HepG2 (cell line): ENCODE data around the gene CPB2. TPM values are rescaled to one million over a fixed set of nuclear protein-coding genes. Genes with fewer than 3 reads are reported as not detected.

Experiments used
- DMAP1 ChIP-seq: IDR thresholded peaks from 2 replicates; pipeline ENCODE4 v1.6.1; 2016
- MBNL3 ChIP-seq: fragments of 250-450 bp; sonication (Bioruptor Pico); conservative IDR thresholded peaks from 2 replicates; pipeline ENCODE4 v1.8.0; 2022; ENCODE audit warnings: mild to moderate bottlenecking, inconsistent platforms
- MED1 ChIP-seq: sonication (generic); formaldehyde crosslinking; IDR thresholded peaks from 2 replicates; pipeline ENCODE4 v1.4.0; 2020; ENCODE audit warnings: missing genetic modification reagents
- NR2F6 ChIP-seq, 2 experiments: IDR thresholded peaks; 2 replicates each; pipeline ENCODE4 v1.6.1; 2016; ENCODE audit warnings: antibody characterized with exemption in 1 of 2, mild to moderate bottlenecking in 1 of 2
- ONECUT2 ChIP-seq: sonication (generic); formaldehyde crosslinking; IDR thresholded peaks from 2 replicates; pipeline ENCODE4 v1.4.0; 2020; ENCODE audit warnings: missing genetic modification reagents
- ZBTB38 ChIP-seq: sonication (generic); formaldehyde crosslinking; IDR thresholded peaks from 2 replicates; pipeline ENCODE4 v1.5.1; 2020; ENCODE audit warnings: mild to moderate bottlenecking, missing genetic modification reagents
- ZNF350 ChIP-seq: sonication (generic); formaldehyde crosslinking; IDR thresholded peaks from 2 replicates; pipeline ENCODE4 v1.4.0; 2020; ENCODE audit warnings: mild to moderate bottlenecking, low read depth, missing genetic modification reagents, borderline replicate concordance
- polyA plus RNA-seq, 8 experiments: library from polyadenylated mRNA; depleted of rRNA in 3 of 8; stranded (reverse) in 7 of 8; unstranded in 1 of 8; fragments of >200 nt; fragmentation: Illumina TruSeq in 4 of 8; extraction: Trizol in 4 of 8; gene quantifications; 2 replicates each; pipeline versions ENCODE4 v1.2.1 to v1.2.3, GENCODE V29; 2011 to 2016; ENCODE audit warnings: low read depth in 4 of 8, missing spikeins in 1 of 8, mixed read lengths in 1 of 8; ENCODE audit not compliant: insufficient read depth in 1 of 8
- total RNA-seq, 5 experiments: library from RNA; depleted of rRNA; stranded (reverse); fragments of >200 nt; fragmentation: Illumina TruSeq; extraction: Trizol; gene quantifications; 2 replicates each; pipeline ENCODE4 v1.2.3, GENCODE V29; 2016; ENCODE audit warnings: low read depth in 1 of 5
- TF ChIP-seq, protein P1 (sequence below): sonication (generic); formaldehyde crosslinking; conservative IDR thresholded peaks from 2 replicates; pipeline ENCODE4 v1.8.0; 2022; ENCODE audit warnings: mild to moderate bottlenecking, moderate library complexity, missing genetic modification reagents
- TF ChIP-seq, protein P2 (sequence below): IDR thresholded peaks from 2 replicates; pipeline ENCODE4 v1.6.1; 2012; ENCODE audit warnings: low read length, improper control_type of control experiment
- TF ChIP-seq, protein P3 (sequence below): IDR thresholded peaks from 2 replicates; pipeline ENCODE4 v1.6.1; 2016; ENCODE audit warnings: low read depth, missing genetic modification reagents, missing compliant biosample characterization
- TF ChIP-seq, protein P4 (sequence below): sonication (generic); formaldehyde crosslinking; IDR thresholded peaks from 2 replicates; pipeline ENCODE4 v1.4.0; 2020; ENCODE audit warnings: low read depth, missing genetic modification reagents

Gene CPB2
- total and polyA plus RNA-seq, 2 of the 13 experiments (the other 11 are each of a cell fraction or from before 2014, with no cell fraction given) = 125 to 140 TPM

DNA sequence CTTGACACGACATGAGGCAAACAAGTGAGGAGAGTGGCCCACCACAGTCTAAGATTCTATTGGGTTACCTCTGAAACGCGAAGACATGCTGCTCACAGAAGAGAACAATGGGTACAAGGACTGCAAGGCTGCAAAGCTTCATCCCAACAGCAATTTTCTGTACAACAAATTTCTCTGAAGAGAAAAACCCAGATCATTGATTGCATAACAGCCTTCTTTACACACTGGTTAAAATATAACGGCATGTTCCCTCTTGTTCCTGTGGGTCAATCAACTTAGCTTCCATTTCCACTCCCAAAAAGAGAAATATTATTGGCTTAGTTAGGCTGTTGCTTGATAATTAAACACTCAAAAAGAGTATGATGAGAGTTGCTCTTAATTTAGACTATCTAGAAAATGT, at the start of gene CPB2 (continued):
- TF ChIP-seq, protein P1, sequence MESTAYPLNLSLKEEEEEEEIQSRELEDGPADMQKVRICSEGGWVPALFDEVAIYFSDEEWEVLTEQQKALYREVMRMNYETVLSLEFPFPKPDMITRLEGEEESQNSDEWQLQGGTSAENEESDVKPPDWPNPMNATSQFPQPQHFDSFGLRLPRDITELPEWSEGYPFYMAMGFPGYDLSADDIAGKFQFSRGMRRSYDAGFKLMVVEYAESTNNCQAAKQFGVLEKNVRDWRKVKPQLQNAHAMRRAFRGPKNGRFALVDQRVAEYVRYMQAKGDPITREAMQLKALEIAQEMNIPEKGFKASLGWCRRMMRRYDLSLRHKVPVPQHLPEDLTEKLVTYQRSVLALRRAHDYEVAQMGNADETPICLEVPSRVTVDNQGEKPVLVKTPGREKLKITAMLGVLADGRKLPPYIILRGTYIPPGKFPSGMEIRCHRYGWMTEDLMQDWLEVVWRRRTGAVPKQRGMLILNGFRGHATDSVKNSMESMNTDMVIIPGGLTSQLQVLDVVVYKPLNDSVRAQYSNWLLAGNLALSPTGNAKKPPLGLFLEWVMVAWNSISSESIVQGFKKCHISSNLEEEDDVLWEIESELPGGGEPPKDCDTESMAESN (CRISPR knock-in tag) = no peak
- TF ChIP-seq NR2F6 (IDR thresholded peaks at IDR 0.05) (peak; percentile 72), NR2F6 (CRISPR knock-in tag; IDR thresholded peaks at IDR 0.05) (peak; percentile 69; the same call in 1 of the 2 replicates), ZBTB38 (CRISPR knock-in tag) (no peak), MBNL3 (CRISPR knock-in tag) (no peak), MED1 (peak; percentile 70; the same call in 1 of the 2 replicates), ZNF350 (CRISPR knock-in tag) (no peak), ONECUT2 (CRISPR knock-in tag) (0 out of 2 replicates have a peak, but pooled peaks have one; percentile 15), DMAP1 (CRISPR knock-in tag) (peak; percentile 71; the same call in 1 of the 2 replicates)
- TF ChIP-seq, protein P2, sequence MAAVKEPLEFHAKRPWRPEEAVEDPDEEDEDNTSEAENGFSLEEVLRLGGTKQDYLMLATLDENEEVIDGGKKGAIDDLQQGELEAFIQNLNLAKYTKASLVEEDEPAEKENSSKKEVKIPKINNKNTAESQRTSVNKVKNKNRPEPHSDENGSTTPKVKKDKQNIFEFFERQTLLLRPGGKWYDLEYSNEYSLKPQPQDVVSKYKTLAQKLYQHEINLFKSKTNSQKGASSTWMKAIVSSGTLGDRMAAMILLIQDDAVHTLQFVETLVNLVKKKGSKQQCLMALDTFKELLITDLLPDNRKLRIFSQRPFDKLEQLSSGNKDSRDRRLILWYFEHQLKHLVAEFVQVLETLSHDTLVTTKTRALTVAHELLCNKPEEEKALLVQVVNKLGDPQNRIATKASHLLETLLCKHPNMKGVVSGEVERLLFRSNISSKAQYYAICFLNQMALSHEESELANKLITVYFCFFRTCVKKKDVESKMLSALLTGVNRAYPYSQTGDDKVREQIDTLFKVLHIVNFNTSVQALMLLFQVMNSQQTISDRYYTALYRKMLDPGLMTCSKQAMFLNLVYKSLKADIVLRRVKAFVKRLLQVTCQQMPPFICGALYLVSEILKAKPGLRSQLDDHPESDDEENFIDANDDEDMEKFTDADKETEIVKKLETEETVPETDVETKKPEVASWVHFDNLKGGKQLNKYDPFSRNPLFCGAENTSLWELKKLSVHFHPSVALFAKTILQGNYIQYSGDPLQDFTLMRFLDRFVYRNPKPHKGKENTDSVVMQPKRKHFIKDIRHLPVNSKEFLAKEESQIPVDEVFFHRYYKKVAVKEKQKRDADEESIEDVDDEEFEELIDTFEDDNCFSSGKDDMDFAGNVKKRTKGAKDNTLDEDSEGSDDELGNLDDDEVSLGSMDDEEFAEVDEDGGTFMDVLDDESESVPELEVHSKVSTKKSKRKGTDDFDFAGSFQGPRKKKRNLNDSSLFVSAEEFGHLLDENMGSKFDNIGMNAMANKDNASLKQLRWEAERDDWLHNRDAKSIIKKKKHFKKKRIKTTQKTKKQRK = no peak
- TF ChIP-seq, protein P3, sequence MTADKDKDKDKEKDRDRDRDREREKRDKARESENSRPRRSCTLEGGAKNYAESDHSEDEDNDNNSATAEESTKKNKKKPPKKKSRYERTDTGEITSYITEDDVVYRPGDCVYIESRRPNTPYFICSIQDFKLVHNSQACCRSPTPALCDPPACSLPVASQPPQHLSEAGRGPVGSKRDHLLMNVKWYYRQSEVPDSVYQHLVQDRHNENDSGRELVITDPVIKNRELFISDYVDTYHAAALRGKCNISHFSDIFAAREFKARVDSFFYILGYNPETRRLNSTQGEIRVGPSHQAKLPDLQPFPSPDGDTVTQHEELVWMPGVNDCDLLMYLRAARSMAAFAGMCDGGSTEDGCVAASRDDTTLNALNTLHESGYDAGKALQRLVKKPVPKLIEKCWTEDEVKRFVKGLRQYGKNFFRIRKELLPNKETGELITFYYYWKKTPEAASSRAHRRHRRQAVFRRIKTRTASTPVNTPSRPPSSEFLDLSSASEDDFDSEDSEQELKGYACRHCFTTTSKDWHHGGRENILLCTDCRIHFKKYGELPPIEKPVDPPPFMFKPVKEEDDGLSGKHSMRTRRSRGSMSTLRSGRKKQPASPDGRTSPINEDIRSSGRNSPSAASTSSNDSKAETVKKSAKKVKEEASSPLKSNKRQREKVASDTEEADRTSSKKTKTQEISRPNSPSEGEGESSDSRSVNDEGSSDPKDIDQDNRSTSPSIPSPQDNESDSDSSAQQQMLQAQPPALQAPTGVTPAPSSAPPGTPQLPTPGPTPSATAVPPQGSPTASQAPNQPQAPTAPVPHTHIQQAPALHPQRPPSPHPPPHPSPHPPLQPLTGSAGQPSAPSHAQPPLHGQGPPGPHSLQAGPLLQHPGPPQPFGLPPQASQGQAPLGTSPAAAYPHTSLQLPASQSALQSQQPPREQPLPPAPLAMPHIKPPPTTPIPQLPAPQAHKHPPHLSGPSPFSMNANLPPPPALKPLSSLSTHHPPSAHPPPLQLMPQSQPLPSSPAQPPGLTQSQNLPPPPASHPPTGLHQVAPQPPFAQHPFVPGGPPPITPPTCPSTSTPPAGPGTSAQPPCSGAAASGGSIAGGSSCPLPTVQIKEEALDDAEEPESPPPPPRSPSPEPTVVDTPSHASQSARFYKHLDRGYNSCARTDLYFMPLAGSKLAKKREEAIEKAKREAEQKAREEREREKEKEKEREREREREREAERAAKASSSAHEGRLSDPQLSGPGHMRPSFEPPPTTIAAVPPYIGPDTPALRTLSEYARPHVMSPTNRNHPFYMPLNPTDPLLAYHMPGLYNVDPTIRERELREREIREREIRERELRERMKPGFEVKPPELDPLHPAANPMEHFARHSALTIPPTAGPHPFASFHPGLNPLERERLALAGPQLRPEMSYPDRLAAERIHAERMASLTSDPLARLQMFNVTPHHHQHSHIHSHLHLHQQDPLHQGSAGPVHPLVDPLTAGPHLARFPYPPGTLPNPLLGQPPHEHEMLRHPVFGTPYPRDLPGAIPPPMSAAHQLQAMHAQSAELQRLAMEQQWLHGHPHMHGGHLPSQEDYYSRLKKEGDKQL (CRISPR knock-in tag) = no peak
- TF ChIP-seq, protein P4, sequence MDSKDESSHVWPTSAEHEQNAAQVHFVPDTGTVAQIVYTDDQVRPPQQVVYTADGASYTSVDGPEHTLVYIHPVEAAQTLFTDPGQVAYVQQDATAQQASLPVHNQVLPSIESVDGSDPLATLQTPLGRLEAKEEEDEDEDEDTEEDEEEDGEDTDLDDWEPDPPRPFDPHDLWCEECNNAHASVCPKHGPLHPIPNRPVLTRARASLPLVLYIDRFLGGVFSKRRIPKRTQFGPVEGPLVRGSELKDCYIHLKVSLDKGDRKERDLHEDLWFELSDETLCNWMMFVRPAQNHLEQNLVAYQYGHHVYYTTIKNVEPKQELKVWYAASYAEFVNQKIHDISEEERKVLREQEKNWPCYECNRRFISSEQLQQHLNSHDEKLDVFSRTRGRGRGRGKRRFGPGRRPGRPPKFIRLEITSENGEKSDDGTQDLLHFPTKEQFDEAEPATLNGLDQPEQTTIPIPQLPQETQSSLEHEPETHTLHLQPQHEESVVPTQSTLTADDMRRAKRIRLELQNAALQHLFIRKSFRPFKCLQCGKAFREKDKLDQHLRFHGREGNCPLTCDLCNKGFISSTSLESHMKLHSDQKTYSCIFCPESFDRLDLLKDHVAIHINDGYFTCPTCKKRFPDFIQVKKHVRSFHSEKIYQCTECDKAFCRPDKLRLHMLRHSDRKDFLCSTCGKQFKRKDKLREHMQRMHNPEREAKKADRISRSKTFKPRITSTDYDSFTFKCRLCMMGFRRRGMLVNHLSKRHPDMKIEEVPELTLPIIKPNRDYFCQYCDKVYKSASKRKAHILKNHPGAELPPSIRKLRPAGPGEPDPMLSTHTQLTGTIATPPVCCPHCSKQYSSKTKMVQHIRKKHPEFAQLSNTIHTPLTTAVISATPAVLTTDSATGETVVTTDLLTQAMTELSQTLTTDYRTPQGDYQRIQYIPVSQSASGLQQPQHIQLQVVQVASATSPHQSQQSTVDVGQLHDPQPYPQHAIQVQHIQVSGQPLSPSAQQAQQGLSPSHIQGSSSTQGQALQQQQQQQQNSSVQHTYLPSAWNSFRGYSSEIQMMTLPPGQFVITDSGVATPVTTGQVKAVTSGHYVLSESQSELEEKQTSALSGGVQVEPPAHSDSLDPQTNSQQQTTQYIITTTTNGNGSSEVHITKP (CRISPR knock-in tag) = no peak
